GM12891 (cell line): ENCODE measurements around the gene MAD1L1.

Experiments
- DNase-seq: peaks from one replicate; pipeline ENCODE4 v3.0.0; 2011; ENCODE audit warnings: low spot score; ENCODE audit not compliant: insufficient read length
- FAIRE-seq: peaks from 2 replicates; lab custom pipeline; 2011; peaks lifted over from hg19 to GRCh38; lab: Jason Lieb, UNC
- PAX5 ChIP-seq: IDR thresholded peaks from 2 replicates; pipeline ENCODE4 v1.6.1; 2011; ENCODE audit warnings: low read length, moderate library complexity, mild to moderate bottlenecking; ENCODE audit not compliant: insufficient read depth, severe bottlenecking
- POLR2A ChIP-seq: IDR thresholded peaks from 2 replicates; pipeline ENCODE4 v1.6.1; 2011; ENCODE audit warnings: low read depth, low read length, control low read depth
- POLR2AphosphoS5 ChIP-seq: IDR thresholded peaks from 2 replicates; pipeline ENCODE4 v1.6.1; 2011; ENCODE audit warnings: low read depth, low read length, control low read depth
- POU2F2 ChIP-seq: IDR thresholded peaks from 2 replicates; pipeline ENCODE4 v1.6.1; 2011; ENCODE audit warnings: low read depth, mild to moderate bottlenecking, control low read depth, low read length, moderate library complexity
- SPI1 ChIP-seq: IDR thresholded peaks from 2 replicates; pipeline ENCODE4 v1.6.1; 2011; ENCODE audit warnings: low read depth, low read length, control low read depth
- TAF1 ChIP-seq: IDR thresholded peaks from 2 replicates; pipeline ENCODE4 v1.6.1; 2011; ENCODE audit warnings: low read depth, low read length, control low read depth

The MAD1L1 gene

DNA sequence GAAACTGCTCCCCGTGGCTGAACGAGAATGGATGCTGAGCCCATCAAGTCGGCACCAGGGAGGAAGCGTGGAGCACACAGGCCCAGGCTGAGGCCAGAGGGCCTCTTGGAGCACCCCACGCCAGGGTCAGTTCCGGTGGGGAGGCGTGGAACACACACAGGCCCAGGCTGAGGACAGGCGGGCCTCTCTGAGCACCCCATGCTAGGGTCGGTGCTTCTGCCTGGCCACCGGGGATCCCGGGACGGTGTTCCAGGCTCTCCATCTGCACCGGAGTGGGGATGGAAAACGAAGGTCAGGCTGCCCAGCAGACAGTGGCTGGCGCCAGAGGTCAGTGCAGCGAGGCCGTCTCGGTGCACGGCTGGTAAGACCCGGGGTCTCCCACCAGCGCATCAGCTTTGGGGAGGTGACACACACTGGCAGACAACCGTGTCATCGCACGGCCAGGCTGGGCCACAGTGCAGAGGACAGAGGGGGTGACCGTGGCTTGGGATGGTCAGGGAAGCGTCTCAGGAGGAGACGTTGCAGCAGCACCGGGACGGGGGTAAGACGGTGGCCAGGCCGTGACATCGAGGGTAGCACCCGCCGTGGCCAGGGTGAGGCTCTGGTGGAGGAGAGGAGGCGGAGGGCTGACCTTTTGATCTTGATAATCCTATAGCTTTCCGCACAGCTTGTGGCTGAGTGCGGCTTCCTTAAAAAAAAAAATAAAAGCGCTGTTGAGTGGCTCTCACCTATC is 358.7 kb downstream of the MAD1L1 start:
- FAIRE-seq (no peak), DNase-seq (no peak)

DNA sequence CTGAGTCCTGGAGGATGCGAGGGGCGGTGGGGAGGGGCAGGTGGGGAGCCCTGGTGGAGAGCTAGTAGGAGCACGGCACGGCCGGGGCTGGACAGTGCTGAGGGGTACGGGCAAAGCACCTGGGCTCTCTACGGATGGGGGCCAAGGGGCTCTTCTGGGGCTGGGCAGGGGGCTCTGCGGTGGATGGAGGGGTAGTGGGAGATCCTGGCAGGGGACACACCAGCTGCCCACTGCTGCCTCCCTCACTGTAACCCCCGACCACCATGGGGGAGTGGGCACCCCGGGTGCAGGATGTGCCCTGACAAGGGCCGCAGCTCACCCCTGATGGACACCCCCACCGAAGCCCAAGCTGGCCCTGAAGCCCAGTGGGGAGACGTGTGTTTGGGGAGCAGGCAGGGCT is 359.3 kb downstream of the MAD1L1 start:
- FAIRE-seq (no peak), DNase-seq (no peak)
- no peak for TF ChIP-seq PAX5
- no peak for TF ChIP-seq POLR2AphosphoS5
- TF ChIP-seq POU2F2, result no peak
- TF ChIP-seq POLR2A, result no peak
- TF ChIP-seq TAF1, result no peak
- no peak for TF ChIP-seq SPI1

More for the DNA sequence above, 358.7 kb downstream of the MAD1L1 start:
- no peak for TF ChIP-seq POLR2AphosphoS5
- TF ChIP-seq PAX5, result no peak

DNA sequence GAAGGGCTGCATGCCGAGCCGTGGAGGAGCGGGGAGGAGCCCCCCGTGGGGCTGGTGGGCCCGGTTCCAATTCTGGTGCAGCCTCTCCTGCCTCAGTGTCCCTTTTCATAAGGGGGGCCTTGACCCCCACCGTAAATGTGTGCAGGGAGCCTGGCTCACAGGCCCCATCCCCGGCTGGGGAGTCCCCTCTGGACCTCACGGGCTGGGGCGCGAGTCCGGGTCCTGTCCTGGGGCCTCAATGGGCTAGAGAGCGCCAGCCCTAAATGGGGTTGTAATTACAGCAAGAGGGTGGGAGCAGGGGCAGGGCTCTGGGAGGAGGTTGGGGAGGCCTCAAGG is 359.7 kb downstream of the MAD1L1 start:
- DNase-seq, result no peak

DNA sequence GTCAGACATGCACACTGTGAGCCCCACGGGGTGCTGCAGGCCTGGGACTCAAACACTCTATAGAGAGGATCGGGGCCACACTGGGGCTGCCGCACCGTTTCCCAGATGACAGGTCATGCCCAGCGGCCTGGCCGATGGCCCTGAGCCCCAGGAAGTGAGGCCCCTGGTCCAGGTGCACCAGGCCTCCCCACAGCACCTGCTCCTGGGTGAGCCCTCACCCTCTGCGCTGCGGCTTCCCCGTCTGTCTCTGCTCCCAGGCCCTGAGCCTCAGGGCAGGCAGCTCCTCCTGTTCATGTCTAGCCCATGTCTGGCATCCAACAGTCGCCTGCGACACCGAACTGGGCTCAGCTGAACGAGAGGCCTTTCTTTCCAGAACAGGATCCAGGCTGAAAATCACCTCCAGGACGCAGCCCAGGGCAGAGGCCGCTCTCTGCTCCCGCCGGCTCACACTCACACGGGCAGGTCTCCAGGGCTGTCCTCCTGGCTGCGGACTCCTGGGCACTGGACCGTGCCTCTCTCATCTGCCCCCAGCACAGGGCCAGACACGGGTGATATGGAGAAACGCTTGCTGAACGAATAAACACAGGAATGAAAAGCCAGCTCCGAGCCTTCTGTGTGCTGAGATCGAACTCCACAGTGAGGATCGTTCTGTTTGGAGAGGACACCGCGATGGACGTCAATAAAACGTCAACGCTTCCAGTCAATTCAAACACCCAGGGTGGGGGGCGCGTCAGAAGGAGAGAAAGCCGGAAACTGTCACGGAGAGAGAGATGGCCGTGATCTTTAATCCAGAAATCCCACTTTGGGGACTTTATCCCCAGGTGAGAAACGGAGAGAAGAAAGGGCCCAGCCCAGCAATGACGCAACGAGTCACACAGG is 360.3 kb downstream of the MAD1L1 start:
- DNase-seq, result no peak
- no peak for FAIRE-seq
- TF ChIP-seq PAX5 (no peak), TAF1 (no peak), SPI1 (no peak), POLR2A (no peak), POLR2AphosphoS5 (no peak), POU2F2 (no peak)

More for the DNA sequence above, 359.7 kb downstream of the MAD1L1 start:
- TF ChIP-seq SPI1 (no peak), POU2F2 (no peak), PAX5 (no peak), POLR2AphosphoS5 (no peak), POLR2A (no peak), TAF1 (no peak)
- no peak for FAIRE-seq

DNA sequence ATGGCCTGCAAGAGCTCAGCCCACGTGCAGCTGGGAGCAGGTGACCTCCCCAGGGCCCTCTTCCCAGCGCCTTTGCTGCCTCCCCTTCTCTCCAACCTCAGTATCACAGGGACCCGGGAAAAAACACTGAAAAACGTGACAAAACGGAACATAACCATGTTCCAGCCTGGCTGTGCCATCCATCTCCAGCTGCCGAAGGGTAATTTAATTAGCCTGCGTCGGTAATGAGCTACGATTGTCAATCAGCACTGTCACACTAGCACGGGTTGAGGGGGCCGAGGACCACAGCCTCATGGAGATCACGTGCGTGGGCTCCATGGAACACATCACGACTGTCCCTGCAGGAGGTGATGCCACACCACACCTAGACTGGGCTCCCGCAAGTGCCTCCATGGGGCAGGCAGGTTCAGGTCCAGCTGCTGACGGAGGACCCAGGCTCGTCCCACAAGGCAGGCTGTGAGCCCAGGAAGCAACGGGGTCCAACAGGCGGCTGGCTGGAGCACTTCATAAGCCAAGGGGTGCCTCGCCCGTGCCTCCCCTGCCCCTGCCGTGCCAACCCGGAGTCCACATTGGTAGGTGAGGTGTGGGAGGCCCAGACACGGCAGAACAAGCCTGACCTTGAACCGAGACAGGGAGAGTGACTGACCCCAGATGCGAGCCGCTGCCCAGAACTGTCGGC is 363.2 kb downstream of the MAD1L1 start:
- no peak for FAIRE-seq
- DNase-seq, result no peak
- TF ChIP-seq SPI1, result no peak
- TF ChIP-seq POLR2A, result no peak
- no peak for TF ChIP-seq POLR2AphosphoS5
- TF ChIP-seq POU2F2, result no peak
- TF ChIP-seq TAF1, result no peak
- no peak for TF ChIP-seq PAX5

DNA sequence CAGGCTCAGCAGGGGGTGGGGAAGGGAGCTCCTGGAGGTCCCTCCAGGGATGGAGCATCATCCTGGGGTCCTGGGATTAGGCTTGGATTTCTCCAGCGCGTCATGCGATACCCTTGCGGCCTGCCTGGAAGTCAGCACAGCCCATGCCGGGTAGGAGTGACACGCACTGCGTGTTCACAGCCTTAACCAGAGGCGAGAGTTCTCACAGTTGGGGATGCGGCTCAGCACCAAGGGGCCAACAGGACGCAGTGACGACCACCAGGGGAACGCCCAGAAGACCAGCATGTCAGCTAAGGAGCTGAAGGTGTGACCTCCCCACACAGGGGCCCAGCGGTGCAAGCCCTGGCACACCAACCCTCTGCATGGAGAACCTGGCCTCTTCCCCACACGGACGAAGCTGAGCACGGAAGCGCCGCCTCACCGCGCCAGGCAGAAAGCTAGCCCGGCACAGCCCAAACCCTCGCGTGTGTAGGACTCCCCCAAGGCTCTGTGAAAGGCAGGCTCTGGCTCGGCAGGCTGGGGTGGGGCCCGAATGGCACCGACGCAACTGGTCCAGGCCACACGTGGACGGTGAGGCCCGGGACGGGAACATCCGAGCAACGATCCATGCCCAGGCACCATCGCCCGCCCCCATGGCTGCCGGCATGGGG is 364.1 kb downstream of the MAD1L1 start:
- no peak for DNase-seq
- TF ChIP-seq SPI1 (no peak), POLR2AphosphoS5 (no peak), PAX5 (no peak), TAF1 (no peak), POU2F2 (no peak), POLR2A (no peak)
- FAIRE-seq, result no peak

DNA sequence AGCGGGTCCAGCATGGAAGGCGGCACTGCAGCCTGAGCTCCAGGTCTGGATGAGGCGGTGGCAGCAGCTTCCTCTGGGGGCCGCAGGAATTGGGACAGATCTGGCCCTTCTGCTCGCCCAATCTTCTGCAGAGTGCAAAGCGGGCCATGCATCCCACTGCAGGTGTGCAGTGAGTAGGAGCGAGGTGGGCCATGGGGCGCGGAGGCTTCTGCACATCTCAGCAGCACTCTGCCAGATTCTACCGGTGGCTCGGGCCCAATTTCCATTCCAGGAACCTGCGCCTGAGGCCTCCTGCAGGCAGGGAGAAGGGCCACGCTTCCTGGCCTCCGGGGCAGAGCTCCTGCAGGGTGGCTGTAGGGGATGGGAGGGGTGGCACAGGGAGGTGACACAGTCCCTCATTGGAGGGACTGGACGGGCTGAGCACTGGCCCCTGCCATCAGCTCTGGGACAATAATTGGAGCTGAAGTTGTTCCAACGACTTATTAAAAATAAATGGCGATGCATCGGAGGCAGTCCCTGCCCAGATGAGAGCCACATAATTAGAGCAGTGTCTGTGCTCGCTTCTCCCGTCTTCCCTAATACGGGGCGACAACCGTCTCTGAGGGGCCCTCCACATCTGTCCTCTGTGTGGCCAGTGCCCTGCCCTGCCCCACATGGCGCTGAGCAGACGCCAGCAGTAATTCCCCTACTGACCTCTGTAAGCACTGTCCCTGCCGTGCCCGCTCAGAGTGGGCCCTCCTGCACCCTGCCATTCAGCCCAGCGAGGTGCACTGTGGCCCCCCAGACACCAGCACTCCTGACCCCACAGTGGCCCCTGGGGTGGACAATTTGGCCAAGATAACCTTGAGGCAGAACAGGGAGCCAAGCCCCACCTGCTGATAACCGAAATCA is 365.1 kb downstream of the MAD1L1 start:
- FAIRE-seq (no peak), DNase-seq (no peak)
- TF ChIP-seq SPI1, result no peak
- no peak for TF ChIP-seq POLR2A
- TF ChIP-seq POLR2AphosphoS5, result no peak
- no peak for TF ChIP-seq POU2F2
- no peak for TF ChIP-seq TAF1
- TF ChIP-seq PAX5, result no peak

DNA sequence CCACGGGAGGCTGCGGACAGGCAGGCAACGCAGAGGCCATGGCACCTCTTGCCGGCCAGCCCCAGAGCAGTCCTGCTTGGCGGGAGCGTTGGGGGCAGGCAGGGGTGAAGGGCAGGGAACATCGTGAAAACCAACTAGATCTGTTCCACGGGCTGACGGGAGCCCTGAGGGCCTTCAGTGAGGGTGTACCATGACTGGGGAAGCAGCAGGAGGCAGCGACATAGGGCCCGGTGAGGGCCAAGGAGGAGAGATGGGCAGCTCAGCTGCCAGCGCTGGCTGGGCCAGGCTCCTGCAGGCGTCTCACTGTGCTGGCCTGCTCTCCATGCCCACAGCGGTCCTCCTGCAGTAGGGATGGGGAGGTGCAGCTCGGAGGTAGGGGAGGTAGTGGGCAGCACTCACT is 366.1 kb downstream of the MAD1L1 start:
- DNase-seq, result no peak
- FAIRE-seq, result no peak
- no peak for TF ChIP-seq POLR2A
- no peak for TF ChIP-seq POLR2AphosphoS5
- no peak for TF ChIP-seq SPI1
- TF ChIP-seq PAX5, result no peak
- no peak for TF ChIP-seq TAF1
- TF ChIP-seq POU2F2, result no peak
